ENCODE results near the gene PNPLA6. TPM values are rescaled to one million over a fixed set of nuclear protein-coding genes. Genes with fewer than 3 reads are reported as not detected.
A peak's percentile ranks its signal among the peaks of the same experiment; 100 is the strongest.

Gene PNPLA6
- total and polyA plus RNA-seq, 2 of the 13 experiments (the other 11 are each of a cell fraction or from before 2014, with no cell fraction given) = 24.9 to 28.2 TPM

GRCh38 chr19:7492558-7492957 is 43.0 kb upstream of the PNPLA6 start (continued):
- no peak for TF ChIP-seq ZNF619 (CRISPR knock-in tag; IDR thresholded peaks at IDR 0.05)

GRCh38 chr19:7494416-7495098 is 41.0 kb upstream of the PNPLA6 start:
- Histone ChIP-seq H3K9ac (ENCODE audit: insufficient read depth, low read depth, low read length) (peak overlapping the region; percentile 58), H3K79me2 (ENCODE audit: insufficient read depth, low read length) (no peaks in the 10 kb centered on the region), H3K9me3 (ENCODE audit: low read length) (no peaks in the 10 kb centered on the region), H3K36me3 (replicated peaks in 1 of 2; ENCODE audit: control insufficient read depth in 1 of 2, insufficient read depth in 2 of 2, low read length in 2 of 2) (no peaks in the 10 kb centered on the region), H3K4me3 (replicated peaks in 1 of 3; ENCODE audit: insufficient read depth in 1 of 3, low read depth in 2 of 3, low read length in 3 of 3) (peak overlapping the region; percentile 35 to 67 (median 46)), H2AFZ (ENCODE audit: low read length) (peak overlapping the region; percentile 72), H3K27ac (ENCODE audit: extremely low read length, insufficient read depth, low read length) (peak overlapping the region; percentile 84), H3K4me1 (ENCODE audit: insufficient read depth, low read length) (peaks cover 46% of the 10 kb centered on the region), H4K20me1 (ENCODE audit: insufficient read depth, low read length) (no peaks in the 10 kb centered on the region), H3K4me2 (ENCODE audit: low read depth, low read length) (peak overlapping the region; percentile 91), H3K27me3 (ENCODE audit: control insufficient read depth in 1 of 2, insufficient read depth in 2 of 2, low read length in 2 of 2) (no peaks in the 10 kb centered on the region; a peak in 2 of 5 replicates)
- DNase-seq (ENCODE audit: low spot score) (peak; percentile 80), FAIRE-seq (peak; percentile 79), ATAC-seq (peak; percentile 93)
- intact Hi-C loops (cut with micrococcal nuclease; ENCODE audit: unreplicated experiment) (loop anchor here (10.0 kb wide), 1 partner anchor 100 kb away; no protein-coding TSS in a partner anchor), in situ Hi-C loops (cut with HindIII; ENCODE audit: extremely low pct_ligation_motif_present, low pct_unique_long_range_greater_than_20kb) (no loop called here)
- WGBS (ENCODE audit: low lambda C conversion rate) = 0% methylated on average over 7 of the region's 13 CpGs
- ChIA-PET POLR2A (interaction anchor here (0.6 to 2.2 kb wide), 3 partner anchors 12 to 139 kb away, joined by 3 to 14 read pairs (median 6); no protein-coding TSS in a partner anchor), CTCF (ENCODE audit: low intra/inter-chr PET ratio, low total read pairs) (no interaction called here)
- no TSS peak for BruUV-seq (replicated peaks)
- TF ChIP-seq NR2F6 (IDR thresholded peaks at IDR 0.05) = no peak
- TF ChIP-seq NR2F6 (CRISPR knock-in tag; IDR thresholded peaks at IDR 0.05) = peak; percentile 45; the same call in 1 of the 2 replicates
- TF ChIP-seq SMC3 (IDR thresholded peaks at IDR 0.05; ENCODE audit: low read length) = peak; percentile 43; the same call in 1 of the 2 replicates
- TF ChIP-seq PBX2 (CRISPR knock-in tag; IDR thresholded peaks at IDR 0.05) = no peak
- TF ChIP-seq BRD4 (CRISPR knock-in tag; IDR thresholded peaks at IDR 0.05) = 0 out of 2 replicates have a peak, but pooled peaks have one; percentile 19
- 0 out of 2 replicates have a peak, but pooled peaks have one; percentile 58 for TF ChIP-seq ZNF800 (CRISPR knock-in tag; IDR thresholded peaks at IDR 0.05)
- no peak for TF ChIP-seq MTA1 (CRISPR knock-in tag; IDR thresholded peaks at IDR 0.05; ENCODE audit: borderline replicate concordance)
- TF ChIP-seq ZNF710 (CRISPR knock-in tag; IDR thresholded peaks at IDR 0.05; ENCODE audit: borderline replicate concordance) = peak; percentile 79; the same call in 1 of the 2 replicates
- no peak for TF ChIP-seq NFIC (IDR thresholded peaks at IDR 0.05; ENCODE audit: low read length)
- peak; percentile 81 for TF ChIP-seq PCBP2 (optimal IDR thresholded peaks at IDR 0.05; ENCODE audit: low read depth, low read length, poor library complexity, severe bottlenecking)
- TF ChIP-seq CBX5 (CRISPR knock-in tag; IDR thresholded peaks at IDR 0.05; ENCODE audit: borderline replicate concordance) = peak; percentile 20; the same call in 1 of the 2 replicates
- TF ChIP-seq POLR2A (IDR thresholded peaks at IDR 0.05; ENCODE audit: insufficient read depth in 1 of 2, low read depth in 2 of 2, low read length in 2 of 2) = peak in 1 of 2 experiments; percentile 52; a peak in 2 of 4 replicates
- peak; percentile 50; the same call in 1 of the 2 replicates for TF ChIP-seq ETV5 (CRISPR knock-in tag; IDR thresholded peaks at IDR 0.05; ENCODE audit: borderline replicate concordance)
- peak; percentile 32 for TF ChIP-seq MAX (IDR thresholded peaks at IDR 0.05)
- no peak for TF ChIP-seq ZNF75D (CRISPR knock-in tag; IDR thresholded peaks at IDR 0.05; ENCODE audit: borderline replicate concordance)
- no peak for TF ChIP-seq GABPA (IDR thresholded peaks at IDR 0.05; ENCODE audit: low read depth, low read length)
- TF ChIP-seq GABPA (CRISPR knock-in tag; IDR thresholded peaks at IDR 0.05; ENCODE audit: low read depth) = peak; percentile 12; the same call in 1 of the 2 replicates

Measured in HepG2 (cell line).